GM12878 (cell line): Measurements from ENCODE around the gene TAB2. TPM values are rescaled to one million over a fixed set of nuclear protein-coding genes. Genes with fewer than 3 reads are reported as not detected.

ENCODE experiments used
- ATAC-seq: fragments of 200-7000 bp; cut with Tn5 transposase; 3 replicates; pipeline ENCODE4 v1.9.1; 2020; ENCODE audit warnings: mild to moderate bottlenecking, moderate library complexity
- BruUV-seq: library from RNA; stranded (reverse); fragments of 400-500 nt; replicated peaks from 2 replicates; lab custom pipeline; 2021; lab: Mats Ljungman, UMichigan
- CTCF ChIA-PET: fragments of 300-600 bp; sonication (Branson Sonifier 250); formaldehyde crosslinking; extraction: SDS; loops from one replicate; lab custom pipeline; 2021; ENCODE audit warnings: inconsistent platforms; lab: Yijun Ruan, JAX
- POLR2A ChIA-PET: fragments of 350-600 bp; formaldehyde crosslinking; extraction: SDS; loops from one replicate; lab custom pipeline; 2021; ENCODE audit warnings: inconsistent platforms; lab: Charles Lee
- RAD21 ChIA-PET: fragments of 300-600 bp; sonication (Branson Sonifier 250); formaldehyde crosslinking; loops from one replicate; lab custom pipeline; 2023; ENCODE audit warnings: antibody characterized with exemption; ENCODE audit not compliant: unreplicated experiment; lab: Charles Lee
- SMC1A ChIA-PET: fragments of 300-600 bp; sonication (Branson Sonifier 250); formaldehyde crosslinking; loops from one replicate; lab custom pipeline; 2023; ENCODE audit not compliant: unreplicated experiment, uncharacterized antibody; lab: Charles Lee
- DNase-seq: peaks from one replicate; pipeline ENCODE4 v3.0.0-alpha.2; 2011; ENCODE audit warnings: low read depth, low spot score
- FAIRE-seq: peaks from 3 replicates; lab custom pipeline; 2011; peaks lifted over from hg19 to GRCh38; lab: Jason Lieb, UNC
- H2AFZ ChIP-seq: 2 replicates; pipeline ENCODE4 v1.6.0; 2011; ENCODE audit warnings: low read depth, low read length, control low read depth; ENCODE audit not compliant: control insufficient read depth
- H3K27ac ChIP-seq: 2 replicates; pipeline ENCODE4 v1.5.1; 2011; ENCODE audit warnings: control low read depth; ENCODE audit not compliant: control insufficient read depth, insufficient read depth
- H3K27me3 ChIP-seq, 2 experiments: replicated peaks in 1 of 2; 2 replicates each; pipeline versions ENCODE4 v1.6.0 to v1.6.1; 2011; ENCODE audit warnings: low read length in 1 of 2; ENCODE audit not compliant: control insufficient read depth in 2 of 2, insufficient read depth in 2 of 2
- H3K36me3 ChIP-seq, 2 experiments: 2 replicates each; pipeline ENCODE4 v1.5.1; 2011; ENCODE audit warnings: low read length in 1 of 2; ENCODE audit not compliant: control insufficient read depth in 2 of 2, insufficient read depth in 2 of 2
- H3K4me1 ChIP-seq: 2 replicates; pipeline ENCODE4 v1.6.1; 2011; ENCODE audit warnings: mild to moderate bottlenecking, low read length, moderate library complexity, mixed read lengths; ENCODE audit not compliant: control insufficient read depth, insufficient read depth
- H3K4me2 ChIP-seq: 2 replicates; pipeline ENCODE4 v1.6.0; 2011; ENCODE audit warnings: control low read depth; ENCODE audit not compliant: control insufficient read depth, insufficient read depth
- H3K4me3 ChIP-seq: fragments of 200-600 bp; sonication (generic); 2 replicates; pipeline ENCODE4 v1.5.1; 2016
- H3K79me2 ChIP-seq: 2 replicates; pipeline ENCODE4 v1.6.0; 2011; ENCODE audit warnings: low read length; ENCODE audit not compliant: control insufficient read depth, insufficient read depth
- H3K9ac ChIP-seq: 2 replicates; pipeline ENCODE4 v1.8.0; 2011; ENCODE audit warnings: low read length, control low read depth, mixed read lengths; ENCODE audit not compliant: control insufficient read depth, insufficient read depth
- H3K9me3 ChIP-seq: replicated peaks from 3 replicates; pipeline ENCODE4 v1.5.1; 2011; ENCODE audit warnings: mild to moderate bottlenecking, low read length; ENCODE audit not compliant: control insufficient read depth, insufficient read depth
- H4K20me1 ChIP-seq: 2 replicates; pipeline ENCODE4 v1.6.0; 2011; ENCODE audit not compliant: control insufficient read depth, insufficient read depth
- ATF7 ChIP-seq: fragments of 450-650 bp; IDR thresholded peaks from 2 replicates; pipeline ENCODE4 v1.6.1; 2016; ENCODE audit warnings: low read depth, mild to moderate bottlenecking
- BHLHE40 ChIP-seq, 2 experiments: fragments of 450-650 bp in 1 of 2; IDR thresholded peaks; 2 replicates each; pipeline ENCODE4 v1.6.1; 2011 to 2017; ENCODE audit warnings: low read depth in 2 of 2, borderline replicate concordance in 1 of 2, improper control_type of control experiment in 1 of 2, low read length in 1 of 2, mild to moderate bottlenecking in 1 of 2
- CHD1 ChIP-seq: IDR thresholded peaks from 2 replicates; pipeline ENCODE4 v1.6.1; 2012; ENCODE audit warnings: low read depth, low read length, improper control_type of control experiment
- CHD4 ChIP-seq: fragments of 200-600 bp; sonication (generic); IDR thresholded peaks from 2 replicates; pipeline ENCODE4 v1.6.1; 2016; ENCODE audit warnings: mild to moderate bottlenecking
- FOXM1 ChIP-seq: IDR thresholded peaks from 2 replicates; pipeline ENCODE4 v1.6.1; 2012; ENCODE audit warnings: low read depth, mild to moderate bottlenecking, inconsistent platforms, low read length, moderate library complexity
- PAX8 ChIP-seq: fragments of 450-650 bp; IDR thresholded peaks from 2 replicates; pipeline ENCODE4 v1.6.1; 2017; ENCODE audit warnings: mild to moderate bottlenecking, moderate library complexity
- SMAD1 ChIP-seq: fragments of 450-650 bp; IDR thresholded peaks from 2 replicates; pipeline ENCODE4 v1.6.1; 2018; ENCODE audit warnings: mild to moderate bottlenecking, low read depth; ENCODE audit not compliant: partially characterized antibody
- SMAD5 ChIP-seq: IDR thresholded peaks from 2 replicates; pipeline ENCODE4 v1.6.1; 2016; ENCODE audit warnings: antibody characterized with exemption, low read depth
- WRNIP1 ChIP-seq: IDR thresholded peaks from 2 replicates; pipeline ENCODE4 v1.6.1; 2011; ENCODE audit warnings: low read depth, low read length, improper control_type of control experiment, borderline replicate concordance
- WGBS: methylation state at CpG from one replicate; pipeline ENCODE4 v1.1.6; 2016; ENCODE audit warnings: low lambda C conversion rate; ENCODE audit not compliant: insufficient replicate concordance, insufficient coverage; ENCODE audit errors: missing lambda C conversion rate; 5-methylcytosine and 5-hydroxymethylcytosine counted together
- in situ Hi-C: fragments of 300-500 bp; cut with MboI; formaldehyde crosslinking; loops from 9 replicates; pipeline ENCODE4 v1.14.3; 2018; ENCODE audit warnings: mixed read lengths
- intact Hi-C: fragments of 100-400 bp; cut with micrococcal nuclease; formaldehyde crosslinking; loops from one replicate; pipeline ENCODE4 v1.14.2; 2022; ENCODE audit not compliant: unreplicated experiment
- polyA plus RNA-seq, 11 experiments: library from polyadenylated mRNA; depleted of rRNA in 4 of 11; unstranded in 6 of 11; stranded (reverse) in 5 of 11; fragments of >200 nt; fragmentation: Nextera tagmentation in 4 of 11; fragmentation: Illumina TruSeq in 1 of 11; extraction: Ambion mirVana in 4 of 11; extraction: Trizol in 1 of 11; gene quantifications; 1 replicate in 1 of 11; 2 replicates in 10 of 11; pipeline versions ENCODE4 v1.2.1 to v1.2.3, GENCODE V29; 2011 to 2016; ENCODE audit warnings: inconsistent platforms in 2 of 11, missing spikeins in 2 of 11, low read depth in 1 of 11
- total RNA-seq, 4 experiments: library from RNA; depleted of rRNA in 3 of 4; stranded (reverse); fragments of >200 nt in 3 of 4; fragmentation: Illumina TruSeq in 1 of 4; extraction: Trizol in 1 of 4; gene quantifications; 2 replicates each; pipeline versions ENCODE4 v1.2.1 to v1.2.3, GENCODE V29; 2013 to 2021
- TF ChIP-seq, protein P1 (sequence below): fragments of 450-650 bp; IDR thresholded peaks from 2 replicates; pipeline ENCODE4 v1.6.1; 2017; ENCODE audit warnings: borderline replicate concordance
- TF ChIP-seq, protein P2 (sequence below): IDR thresholded peaks from 2 replicates; pipeline ENCODE4 v1.6.1; 2011; ENCODE audit warnings: borderline replicate concordance, low read depth, mild to moderate bottlenecking, moderate library complexity, mixed read lengths, low read length; ENCODE audit not compliant: insufficient read depth; ENCODE audit errors: extremely low read length
- TF ChIP-seq, protein P3 (sequence below): IDR thresholded peaks from 2 replicates; pipeline ENCODE4 v1.6.1; 2012; ENCODE audit warnings: low read depth, low read length, improper control_type of control experiment
- TF ChIP-seq, protein P4 (sequence below): IDR thresholded peaks from 2 replicates; pipeline ENCODE4 v1.6.1; 2012; ENCODE audit warnings: mild to moderate bottlenecking, low read depth, low read length

Gene TAB2
- total and polyA plus RNA-seq, 10 of the 15 experiments (the other 5 are each of a cell fraction or from before 2014, with no cell fraction given), result 8.9 to 66.3 (median 23.0) TPM

DNA sequence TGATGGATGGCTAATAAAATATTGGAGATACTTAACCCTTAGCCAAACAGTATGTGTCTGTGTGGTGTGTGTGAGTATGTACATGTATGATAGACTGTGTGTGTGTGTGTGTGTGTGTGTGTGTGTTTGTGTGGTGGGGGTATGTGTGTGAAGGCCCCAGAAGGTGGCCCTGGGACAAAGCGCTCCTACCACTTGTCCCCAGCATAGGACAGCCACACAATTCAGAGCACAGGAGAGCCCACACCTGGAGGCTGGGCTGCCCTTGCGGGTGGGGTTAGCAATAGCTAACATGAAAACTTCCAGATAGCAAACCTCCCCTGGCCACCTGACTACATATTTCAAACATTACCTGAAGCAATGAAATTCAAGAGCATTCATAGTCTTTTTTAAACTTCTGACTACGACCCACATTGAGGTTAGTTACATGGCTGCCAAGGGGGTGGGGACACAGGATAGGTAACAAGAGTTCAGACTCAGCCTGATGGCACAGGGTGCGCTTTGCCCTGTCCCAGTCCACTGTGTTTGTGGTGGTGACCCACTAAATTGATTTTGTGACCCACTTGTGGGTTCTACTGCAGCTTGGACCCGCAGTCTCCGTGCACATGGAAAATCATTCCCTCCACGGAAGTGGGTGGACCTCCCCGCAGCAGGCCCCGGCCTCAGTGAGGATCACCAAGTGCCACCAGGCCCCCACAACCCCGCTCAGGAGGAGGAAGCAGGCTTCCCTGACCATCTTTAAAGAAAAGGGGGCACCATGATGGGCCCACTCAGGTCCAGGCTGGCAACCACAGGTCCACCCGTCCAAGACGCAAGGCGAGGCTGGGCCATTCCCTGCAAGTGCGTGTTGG lies 132.5 kb downstream of the TAB2 start (continued):
- TF ChIP-seq, protein P1, sequence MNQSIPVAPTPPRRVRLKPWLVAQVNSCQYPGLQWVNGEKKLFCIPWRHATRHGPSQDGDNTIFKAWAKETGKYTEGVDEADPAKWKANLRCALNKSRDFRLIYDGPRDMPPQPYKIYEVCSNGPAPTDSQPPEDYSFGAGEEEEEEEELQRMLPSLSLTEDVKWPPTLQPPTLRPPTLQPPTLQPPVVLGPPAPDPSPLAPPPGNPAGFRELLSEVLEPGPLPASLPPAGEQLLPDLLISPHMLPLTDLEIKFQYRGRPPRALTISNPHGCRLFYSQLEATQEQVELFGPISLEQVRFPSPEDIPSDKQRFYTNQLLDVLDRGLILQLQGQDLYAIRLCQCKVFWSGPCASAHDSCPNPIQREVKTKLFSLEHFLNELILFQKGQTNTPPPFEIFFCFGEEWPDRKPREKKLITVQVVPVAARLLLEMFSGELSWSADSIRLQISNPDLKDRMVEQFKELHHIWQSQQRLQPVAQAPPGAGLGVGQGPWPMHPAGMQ, result no peak
- no peak for TF ChIP-seq SMAD1
- no peak for TF ChIP-seq ATF7
- no peak for TF ChIP-seq FOXM1
- no peak for TF ChIP-seq BHLHE40 (IDR thresholded peaks at IDR 0.05; ENCODE audit: borderline replicate concordance in 1 of 2, low read depth in 2 of 2, low read length in 1 of 2)
- TF ChIP-seq, all 136 proteins: peak for 0

DNA sequence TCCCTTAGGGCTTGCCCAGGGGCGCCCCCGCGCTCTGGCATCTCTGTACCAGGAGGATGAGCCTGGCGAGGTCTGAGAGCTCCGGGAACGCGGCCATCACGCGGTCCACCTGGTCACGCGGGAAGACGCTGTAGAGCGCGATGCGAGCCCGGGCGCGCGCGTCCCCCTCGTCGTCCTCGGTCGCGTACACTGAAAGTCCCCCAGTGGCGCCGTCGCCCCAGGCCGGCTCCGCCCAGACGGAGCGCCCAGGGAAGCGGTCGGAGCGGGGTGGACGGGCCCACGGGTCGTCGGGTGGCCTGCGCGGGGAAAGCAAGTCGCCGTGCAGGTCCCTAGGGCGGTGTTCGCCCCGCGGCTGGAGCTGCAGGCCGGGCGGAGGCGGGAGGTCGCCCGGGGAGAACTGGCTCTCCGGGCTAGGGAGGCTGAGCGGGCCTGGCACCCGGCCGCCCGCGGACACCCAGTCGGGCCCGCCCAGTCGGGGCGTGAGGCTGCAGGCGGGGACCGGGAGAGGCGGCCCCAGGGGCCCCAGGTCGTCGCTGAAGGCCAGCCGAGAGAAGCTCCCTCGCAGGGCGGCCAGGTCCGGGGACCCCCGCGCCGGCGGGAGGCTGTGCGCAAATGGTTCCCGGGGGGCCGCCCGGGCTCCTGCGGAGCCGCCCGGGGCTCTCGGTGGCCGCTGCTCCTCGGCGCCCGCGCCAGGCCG lies 133.3 kb downstream of the TAB2 start:
- Histone ChIP-seq H3K4me2 (no peak overlapping the region), H3K79me2 (no peaks in the 10 kb centered on the region), H3K4me1 (no peaks in the 10 kb centered on the region), H2AFZ (no peak overlapping the region), H3K27ac (no peak overlapping the region), H3K36me3 (peaks cover 4 to 22% of the 10 kb centered on the region in 2 experiments; a peak in 3 of 4 replicates), H4K20me1 (no peaks in the 10 kb centered on the region), H3K27me3 (no peaks in the 10 kb centered on the region), H3K9ac (no peak overlapping the region), H3K4me3 (no peak overlapping the region), H3K9me3 (no peaks in the 10 kb centered on the region; the same call in 2 of the 3 replicates)
- ChIA-PET CTCF (interaction anchor here (1.2 kb wide), 1 partner anchor 77 kb away, joined by 3 read pairs; no protein-coding TSS in a partner anchor), POLR2A (interaction anchor here (0.5 to 1.0 kb wide), 2 partner anchors 13 to 44 kb away, joined by 3 to 4 read pairs; no protein-coding TSS in a partner anchor), RAD21 (no interaction called here), SMC1A (interaction anchor here (0.8 to 2.0 kb wide), 2 partner anchors 65 to 366 kb away, joined by 3 to 4 read pairs; no protein-coding TSS in a partner anchor)
- intact Hi-C loops (no loop called here), in situ Hi-C loops (no loop called here)
- WGBS, result 96% methylated on average over 63 of the region's 89 CpGs
- ATAC-seq, result no peak
- no peak for FAIRE-seq
- BruUV-seq, result no TSS peak
- no peak for DNase-seq
- TF ChIP-seq, protein P2, sequence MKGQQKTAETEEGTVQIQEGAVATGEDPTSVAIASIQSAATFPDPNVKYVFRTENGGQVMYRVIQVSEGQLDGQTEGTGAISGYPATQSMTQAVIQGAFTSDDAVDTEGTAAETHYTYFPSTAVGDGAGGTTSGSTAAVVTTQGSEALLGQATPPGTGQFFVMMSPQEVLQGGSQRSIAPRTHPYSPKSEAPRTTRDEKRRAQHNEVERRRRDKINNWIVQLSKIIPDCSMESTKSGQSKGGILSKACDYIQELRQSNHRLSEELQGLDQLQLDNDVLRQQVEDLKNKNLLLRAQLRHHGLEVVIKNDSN, result no peak
- TF ChIP-seq, protein P3, sequence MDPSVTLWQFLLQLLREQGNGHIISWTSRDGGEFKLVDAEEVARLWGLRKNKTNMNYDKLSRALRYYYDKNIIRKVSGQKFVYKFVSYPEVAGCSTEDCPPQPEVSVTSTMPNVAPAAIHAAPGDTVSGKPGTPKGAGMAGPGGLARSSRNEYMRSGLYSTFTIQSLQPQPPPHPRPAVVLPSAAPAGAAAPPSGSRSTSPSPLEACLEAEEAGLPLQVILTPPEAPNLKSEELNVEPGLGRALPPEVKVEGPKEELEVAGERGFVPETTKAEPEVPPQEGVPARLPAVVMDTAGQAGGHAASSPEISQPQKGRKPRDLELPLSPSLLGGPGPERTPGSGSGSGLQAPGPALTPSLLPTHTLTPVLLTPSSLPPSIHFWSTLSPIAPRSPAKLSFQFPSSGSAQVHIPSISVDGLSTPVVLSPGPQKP, result no peak
- TF ChIP-seq CHD4 (no peak), PAX8 (no peak), SMAD5 (no peak), CHD1 (no peak), WRNIP1 (no peak)
- TF ChIP-seq, protein P4, sequence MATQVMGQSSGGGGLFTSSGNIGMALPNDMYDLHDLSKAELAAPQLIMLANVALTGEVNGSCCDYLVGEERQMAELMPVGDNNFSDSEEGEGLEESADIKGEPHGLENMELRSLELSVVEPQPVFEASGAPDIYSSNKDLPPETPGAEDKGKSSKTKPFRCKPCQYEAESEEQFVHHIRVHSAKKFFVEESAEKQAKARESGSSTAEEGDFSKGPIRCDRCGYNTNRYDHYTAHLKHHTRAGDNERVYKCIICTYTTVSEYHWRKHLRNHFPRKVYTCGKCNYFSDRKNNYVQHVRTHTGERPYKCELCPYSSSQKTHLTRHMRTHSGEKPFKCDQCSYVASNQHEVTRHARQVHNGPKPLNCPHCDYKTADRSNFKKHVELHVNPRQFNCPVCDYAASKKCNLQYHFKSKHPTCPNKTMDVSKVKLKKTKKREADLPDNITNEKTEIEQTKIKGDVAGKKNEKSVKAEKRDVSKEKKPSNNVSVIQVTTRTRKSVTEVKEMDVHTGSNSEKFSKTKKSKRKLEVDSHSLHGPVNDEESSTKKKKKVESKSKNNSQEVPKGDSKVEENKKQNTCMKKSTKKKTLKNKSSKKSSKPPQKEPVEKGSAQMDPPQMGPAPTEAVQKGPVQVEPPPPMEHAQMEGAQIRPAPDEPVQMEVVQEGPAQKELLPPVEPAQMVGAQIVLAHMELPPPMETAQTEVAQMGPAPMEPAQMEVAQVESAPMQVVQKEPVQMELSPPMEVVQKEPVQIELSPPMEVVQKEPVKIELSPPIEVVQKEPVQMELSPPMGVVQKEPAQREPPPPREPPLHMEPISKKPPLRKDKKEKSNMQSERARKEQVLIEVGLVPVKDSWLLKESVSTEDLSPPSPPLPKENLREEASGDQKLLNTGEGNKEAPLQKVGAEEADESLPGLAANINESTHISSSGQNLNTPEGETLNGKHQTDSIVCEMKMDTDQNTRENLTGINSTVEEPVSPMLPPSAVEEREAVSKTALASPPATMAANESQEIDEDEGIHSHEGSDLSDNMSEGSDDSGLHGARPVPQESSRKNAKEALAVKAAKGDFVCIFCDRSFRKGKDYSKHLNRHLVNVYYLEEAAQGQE, result no peak
